Lung (tissue), 12 donors: Measurements from ENCODE around the gene PRR5. TPM values are rescaled to one million over a fixed set of nuclear protein-coding genes. Genes with fewer than 3 reads are reported as not detected.

Experiments
- ATAC-seq: fragments of 200-7000 bp; cut with Tn5 transposase; one replicate; pipeline ENCODE4 v1.9.1; 2020; ENCODE audit warnings: moderate number of reproducible peaks; ENCODE audit not compliant: insufficient read depth, low FRiP score
- DNase-seq, 3 donors: peaks; one replicate each; pipeline ENCODE4 v3.0.0-alpha.2; 2013 to 2017
- H3K27ac ChIP-seq, 2 donors: one replicate each; pipeline ENCODE4 v1.5.1; 2013; ENCODE audit warnings: mild to moderate bottlenecking in 2 of 2, moderate library complexity in 2 of 2, control low read depth in 1 of 2, inconsistent platforms in 1 of 2, low read depth in 1 of 2, low read length in 1 of 2
- H3K27me3 ChIP-seq, 3 donors: one replicate each; pipeline ENCODE4 v1.5.1; 2013; ENCODE audit warnings: low read length in 2 of 3; ENCODE audit not compliant: control insufficient read depth in 3 of 3, insufficient read depth in 3 of 3
- H3K36me3 ChIP-seq, 4 donors: one replicate each; pipeline ENCODE4 v1.5.1; 2013; ENCODE audit warnings: low read length in 4 of 4, mild to moderate bottlenecking in 1 of 4, moderate library complexity in 1 of 4; ENCODE audit not compliant: control insufficient read depth in 4 of 4, insufficient read depth in 4 of 4
- H3K4me1 ChIP-seq, 5 donors: one replicate each; pipeline ENCODE4 v1.5.1; 2013; ENCODE audit warnings: low read length in 5 of 5, mild to moderate bottlenecking in 2 of 5, moderate library complexity in 1 of 5; ENCODE audit not compliant: control insufficient read depth in 5 of 5, insufficient read depth in 5 of 5
- H3K4me3 ChIP-seq: one replicate; pipeline ENCODE4 v1.5.1; 2013; ENCODE audit warnings: mild to moderate bottlenecking, control low read depth, moderate library complexity
- H3K9ac ChIP-seq, 2 donors: one replicate each; pipeline ENCODE4 v1.5.1; 2013; ENCODE audit warnings: low read length in 2 of 2, control low read depth in 1 of 2; ENCODE audit not compliant: insufficient read depth in 1 of 2
- H3K9me3 ChIP-seq, 4 donors: one replicate each; pipeline ENCODE4 v1.5.1; 2013; ENCODE audit warnings: low read length in 3 of 4, mild to moderate bottlenecking in 1 of 4, moderate library complexity in 1 of 4; ENCODE audit not compliant: control insufficient read depth in 4 of 4, insufficient read depth in 3 of 4
- CTCF ChIP-seq: IDR thresholded peaks from 2 replicates; pipeline ENCODE4 v1.5.1; 2012; ENCODE audit warnings: mild to moderate bottlenecking; ENCODE audit errors: control extremely low read depth, extremely low read depth
- WGBS, 2 donors: extraction: QIAGEN DNeasy Blood & Tissue Kit; methylation state at CpG; one replicate each; pipeline ENCODE4 v1.1.7; 2013; 5-methylcytosine and 5-hydroxymethylcytosine counted together
- polyA plus RNA-seq, 2 donors: library from polyadenylated mRNA; stranded (reverse); fragments of 200-250 nt; gene quantifications; one replicate each; pipeline ENCODE4 v1.2.1, GENCODE V29; 2013
- total RNA-seq, 2 donors: library from RNA; depleted of rRNA in 1 of 2; stranded (reverse); fragments of >200 nt in 1 of 2; gene quantifications; one replicate each; pipeline ENCODE4 v1.2.1, GENCODE V29; 2014 to 2021
- donor health status: control.
- donor health status: control.
- donor health status: Bipolar disorder and iron deficiency.
- donor health status: healthy.
- donor health status: DM: yes; HTN: yes; CAD: no.

PRR5 gene
- total and polyA plus RNA-seq, 4 donors: 9.1 to 17.3 (median 11.1) TPM

- ATAC-seq (no peak), DNase-seq (no peak)
- Histone ChIP-seq H3K27ac (no peak overlapping the region), H3K9ac (no peak overlapping the region), H3K9me3 (peaks cover 0 to 2% (median 0%) of the 10 kb centered on the region in 4 donors), H3K27me3 (no peaks in the 10 kb centered on the region), H3K36me3 (peaks cover 0 to 6% (median 4%) of the 10 kb centered on the region in 4 donors), H3K4me1 (peaks cover 0 to 27% (median 11%) of the 10 kb centered on the region in 5 donors), H3K4me3 (no peak overlapping the region)
- 93 to 98% methylated on average over 11 of the region's 11 CpGs for WGBS, 2 donors
- no peak for TF ChIP-seq CTCF
These were observed 24.4 kb downstream of the PRR5 start for GRCh38 chr22:44726439-44726838.

DNA sequence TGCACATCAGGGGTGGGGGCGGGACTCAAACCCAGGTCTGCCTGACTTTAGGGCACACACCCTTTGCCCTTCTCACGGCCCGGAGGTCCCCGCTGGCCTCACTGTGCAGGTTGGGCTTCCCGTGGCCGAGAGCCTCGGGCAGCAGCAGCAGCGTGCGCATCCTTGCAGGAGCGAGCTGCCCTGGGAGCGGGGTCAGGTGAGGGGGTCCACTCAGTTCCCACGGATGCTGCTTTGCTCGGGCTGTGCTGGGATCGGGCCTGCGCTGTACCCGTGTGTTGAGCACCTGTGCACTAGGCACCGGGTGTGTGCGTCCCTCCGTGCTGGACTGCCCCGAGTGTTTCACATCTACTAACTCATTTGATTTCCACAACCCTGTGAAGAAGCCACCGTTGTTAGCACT, 25.1 kb downstream of the PRR5 start:
- DNase-seq: no peak
- no peak overlapping the region for H3K27ac ChIP-seq
- H3K4me3 ChIP-seq: no peak overlapping the region
- 96% methylated on average over 21 of the region's 21 CpGs for WGBS, 2 donors
- peaks cover 0 to 2% (median 0%) of the 10 kb centered on the region in 4 donors for H3K9me3 ChIP-seq
- peaks cover 0 to 6% (median 4%) of the 10 kb centered on the region in 4 donors for H3K36me3 ChIP-seq
- no peak overlapping the region for H3K9ac ChIP-seq
- no peaks in the 10 kb centered on the region for H3K27me3 ChIP-seq
- peaks cover 0 to 27% (median 11%) of the 10 kb centered on the region in 5 donors for H3K4me1 ChIP-seq
- TF ChIP-seq CTCF: no peak
- ATAC-seq: no peak

- no peak overlapping the region for H3K4me3 ChIP-seq
- no peak for DNase-seq
- WGBS, 2 donors: 86 to 87% methylated on average over 12 to 13 of the region's 13 CpGs
- ATAC-seq: no peak
- H3K27me3 ChIP-seq: no peaks in the 10 kb centered on the region
- H3K27ac ChIP-seq: no peak overlapping the region
- peaks cover 0 to 2% (median 0%) of the 10 kb centered on the region in 4 donors for H3K9me3 ChIP-seq
- no peak for TF ChIP-seq CTCF
- peaks cover 0 to 27% (median 11%) of the 10 kb centered on the region in 5 donors for H3K4me1 ChIP-seq
- H3K9ac ChIP-seq: no peak overlapping the region
- H3K36me3 ChIP-seq: peaks cover 0 to 10% (median 6%) of the 10 kb centered on the region in 4 donors
These were observed 25.7 kb downstream of the PRR5 start for GRCh38 chr22:44727709-44728108.
